Measurements from ENCODE around the gene ARHGAP6. TPM values are rescaled to one million over a fixed set of nuclear protein-coding genes. Genes with fewer than 3 reads are reported as not detected.

Gene ARHGAP6
- total and polyA plus RNA-seq, 9 of the 15 experiments (the other 6 are each of a cell fraction or from before 2014, with no cell fraction given): 12.5 to 63.6 (median 41.8) TPM

DNA sequence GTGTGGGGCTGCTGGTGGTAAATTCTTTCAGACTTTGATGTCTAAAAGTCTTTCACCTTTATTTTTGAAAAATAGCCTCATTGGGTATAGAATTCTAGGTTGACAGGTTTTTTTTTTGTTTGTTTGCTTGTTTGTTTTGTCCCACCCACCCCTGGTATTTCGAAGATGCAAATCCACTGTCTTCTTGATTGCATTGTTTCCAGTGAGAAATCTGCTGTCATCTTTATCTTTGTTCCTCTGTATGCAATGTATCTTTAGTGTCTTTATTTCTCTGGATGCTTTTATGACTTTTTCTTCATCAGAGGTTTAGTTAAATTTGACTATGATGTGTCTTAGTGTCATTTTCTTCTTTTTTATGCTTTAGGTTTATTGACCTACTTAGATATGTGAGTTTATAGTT, 575.9 kb downstream of the ARHGAP6 start (continued):
- TF ChIP-seq, protein P1, sequence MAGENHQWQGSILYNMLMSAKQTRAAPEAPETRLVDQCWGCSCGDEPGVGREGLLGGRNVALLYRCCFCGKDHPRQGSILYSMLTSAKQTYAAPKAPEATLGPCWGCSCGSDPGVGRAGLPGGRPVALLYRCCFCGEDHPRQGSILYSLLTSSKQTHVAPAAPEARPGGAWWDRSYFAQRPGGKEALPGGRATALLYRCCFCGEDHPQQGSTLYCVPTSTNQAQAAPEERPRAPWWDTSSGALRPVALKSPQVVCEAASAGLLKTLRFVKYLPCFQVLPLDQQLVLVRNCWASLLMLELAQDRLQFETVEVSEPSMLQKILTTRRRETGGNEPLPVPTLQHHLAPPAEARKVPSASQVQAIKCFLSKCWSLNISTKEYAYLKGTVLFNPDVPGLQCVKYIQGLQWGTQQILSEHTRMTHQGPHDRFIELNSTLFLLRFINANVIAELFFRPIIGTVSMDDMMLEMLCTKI (IDR thresholded peaks at IDR 0.05; ENCODE audit: partially characterized antibody): no peak
- TF ChIP-seq CEBPB (tag; IDR thresholded peaks at IDR 0.05) (no peak), TRIM24 (IDR thresholded peaks at IDR 0.05) (0 out of 4 replicates have a peak, but pooled peaks of 1 of the 2 experiments have one; percentile 16)

Small RNA genes lying within 50 kb of the gene (microRNA-seq; reads per million reads assigned to microRNA genes)
- gene MIR548AX (ENCODE audit: borderline microRNAs expressed): 8.8 reads per million, percentile 55 among the genes with 10 or more reads in this experiment

Small RNA genes lying within 50 kb of the gene (small RNA-seq; reads per million reads assigned to genes)
- 1.7 reads per million, percentile 77 among the genes with 10 or more reads in this experiment for gene MIR548AX
- gene RF00019: not detected
- gene RF02271: not detected

Other genes with a start within 250 kb of the ARHGAP6 start
- 21.3 and 31.2 TPM in 2 replicates for gene MSL3, start 92.3 kb upstream of the ARHGAP6 start, total RNA-seq (2014; rRNA removed)
- 23.5 and 30.1 TPM in 2 replicates for gene MSL3, start 92.3 kb upstream of the ARHGAP6 start, total RNA-seq (2014; rRNA removed; fragmentation: Illumina TruSeq; extraction: Trizol)
- gene MSL3, start 92.3 kb upstream of the ARHGAP6 start, total RNA-seq (2015; rRNA removed; fragmentation: Illumina TruSeq; extraction: Trizol): 21.4 and 23.1 TPM in 2 replicates
- gene MSL3, start 92.3 kb upstream of the ARHGAP6 start, total RNA-seq (2021): 26.5 and 27.1 TPM in 2 replicates
- gene MSL3, start 92.3 kb upstream of the ARHGAP6 start, polyA plus RNA-seq (2011; rRNA removed): 38.2 and 38.6 TPM in 2 replicates
- 33.5 and 35.3 TPM in 2 replicates for gene MSL3, start 92.3 kb upstream of the ARHGAP6 start, polyA plus RNA-seq (2014; fragmentation: Illumina TruSeq; extraction: Trizol)
- 10 to 100 TPM; 26.4 to 39.9 TPM for gene MSL3, start 92.3 kb upstream of the ARHGAP6 start, polyA plus RNA-seq (2014; fragmentation: Nextera tagmentation; extraction: Ambion mirVana)
- 27.6 and 32.5 TPM in 2 replicates for gene MSL3, start 92.3 kb upstream of the ARHGAP6 start, polyA plus RNA-seq (2014; rRNA removed)